Right lobe of liver (tissue), 6 donors: ENCODE data around the gene GPR180. TPM values are rescaled to one million over a fixed set of nuclear protein-coding genes. Genes with fewer than 3 reads are reported as not detected.
A peak's percentile ranks its signal among the peaks of the same experiment; 100 is the strongest.

ENCODE experiments used
- ATAC-seq, 4 donors: fragments of 200-7000 bp; cut with Tn5 transposase; one replicate each; pipeline ENCODE4 v1.9.1; 2020; ENCODE audit warnings: mild to moderate bottlenecking in 4 of 4, moderate library complexity in 4 of 4
- DNase-seq, 3 donors: peaks; one replicate each; pipeline ENCODE4 v3.0.0-alpha.2; 2020
- H3K27ac ChIP-seq, 3 donors: fragments of 200-600 bp; one replicate each; pipeline ENCODE4 v1.8.0; 2022
- H3K27me3 ChIP-seq, 2 donors: fragments of 200-600 bp; one replicate each; pipeline ENCODE4 v1.8.0; 2022
- H3K36me3 ChIP-seq, 4 donors: fragments of 200-600 bp; sonication (generic) in 1 of 4; one replicate each; pipeline versions ENCODE4 v1.5.1 to v1.8.0; 2017 to 2022; ENCODE audit warnings: control low read depth in 1 of 4
- H3K4me1 ChIP-seq, 4 donors: fragments of 200-600 bp; sonication (generic) in 1 of 4; one replicate each; pipeline versions ENCODE4 v1.5.1 to v1.8.0; 2017 to 2022; ENCODE audit warnings: control low read depth in 1 of 4
- H3K4me3 ChIP-seq, 3 donors: fragments of 200-600 bp; one replicate each; pipeline ENCODE4 v1.8.0; 2022
- H3K9me3 ChIP-seq, 4 donors: fragments of 200-600 bp; sonication (generic) in 1 of 4; one replicate each; pipeline versions ENCODE4 v1.5.1 to v1.8.0; 2017 to 2022; ENCODE audit warnings: control low read depth in 1 of 4
- POLR2A ChIP-seq: fragments of 450-650 bp; IDR thresholded peaks from one replicate; pipeline ENCODE4 v1.6.1; 2017; ENCODE audit warnings: antibody characterized with exemption, mild to moderate bottlenecking
- WGBS: methylation state at CpG from one replicate; pipeline ENCODE4 v1.1.6; 2018; ENCODE audit warnings: low coverage, low lambda C conversion rate; ENCODE audit not compliant: insufficient coverage; ENCODE audit errors: missing lambda C conversion rate; 5-methylcytosine and 5-hydroxymethylcytosine counted together
- intact Hi-C, 2 donors: fragments of 100-400 bp; cut with DNase I; formaldehyde crosslinking; loops; one replicate each; pipeline versions ENCODE4 v1.11.2 to v1.14.1; 2022
- total RNA-seq, 6 experiments: library from RNA; depleted of rRNA in 2 of 6; stranded (reverse); fragments of >200 nt in 2 of 6; fragmentation: NEBNext Ultra II Directional in 3 of 6; extraction: Animal tissue kit (Norgen Biotek cat#: 25700) in 3 of 6; gene quantifications; one replicate each; pipeline versions ENCODE4 v1.1.0 to v1.2.4, GENCODE V29; 2016 to 2023
- TF ChIP-seq, protein P1 (sequence below), 4 donors: fragments of 200-600 bp in 3 of 4; fragments of 450-650 bp in 1 of 4; IDR thresholded peaks; one replicate each; pipeline versions ENCODE4 v1.5.1 to v1.8.0; 2016 to 2022; ENCODE audit warnings: antibody characterized with exemption in 4 of 4, mild to moderate bottlenecking in 2 of 4
- donor health status: DM: no; HTN: yes; CAD: no.
- donor health status: DM: no; HTN: no; CAD: no.
- donor health status: DM: no; HTN: no; CAD: no.
- donor health status: DM: no; HTN: yes; CAD: no.
- donor health status: DM: no; HTN: yes; CAD: no.

Gene GPR180
- total RNA-seq, 6 experiments from 2014 or later: 4.1 to 7.9 (median 5.0) TPM

DNA sequence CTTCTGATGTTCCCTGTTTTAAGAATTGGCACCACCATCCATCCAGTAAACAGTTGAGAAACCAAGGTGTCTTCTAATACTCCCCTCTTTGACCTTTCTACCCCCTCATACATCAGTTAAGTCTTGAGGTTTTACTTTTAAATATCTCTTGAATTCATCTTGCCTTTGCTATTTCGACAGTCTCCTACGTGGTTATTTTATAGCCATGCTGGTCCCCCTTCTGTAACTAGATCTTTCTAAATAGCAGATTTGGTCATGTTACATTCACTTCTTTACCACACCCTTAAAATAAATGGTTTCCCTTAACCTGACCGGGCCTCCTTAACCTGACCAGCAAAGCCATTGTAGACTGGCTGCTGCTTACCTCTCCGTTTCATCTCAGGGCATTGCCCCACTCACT is 5.4 kb downstream of the GPR180 start:
- ATAC-seq: no peak
- no peaks in the 10 kb centered on the region for H3K27me3 ChIP-seq
- H3K36me3 ChIP-seq: no peaks in the 10 kb centered on the region
- peaks cover 0 to 9% (median 2%) of the 10 kb centered on the region in 4 donors for H3K4me1 ChIP-seq
- H3K9me3 ChIP-seq: no peaks in the 10 kb centered on the region
- no peak overlapping the region for H3K4me3 ChIP-seq
- no peak for DNase-seq
- WGBS: 84% methylated on average over 4 of the region's 4 CpGs
- no peak for TF ChIP-seq POLR2A
- TF ChIP-seq, protein P1, sequence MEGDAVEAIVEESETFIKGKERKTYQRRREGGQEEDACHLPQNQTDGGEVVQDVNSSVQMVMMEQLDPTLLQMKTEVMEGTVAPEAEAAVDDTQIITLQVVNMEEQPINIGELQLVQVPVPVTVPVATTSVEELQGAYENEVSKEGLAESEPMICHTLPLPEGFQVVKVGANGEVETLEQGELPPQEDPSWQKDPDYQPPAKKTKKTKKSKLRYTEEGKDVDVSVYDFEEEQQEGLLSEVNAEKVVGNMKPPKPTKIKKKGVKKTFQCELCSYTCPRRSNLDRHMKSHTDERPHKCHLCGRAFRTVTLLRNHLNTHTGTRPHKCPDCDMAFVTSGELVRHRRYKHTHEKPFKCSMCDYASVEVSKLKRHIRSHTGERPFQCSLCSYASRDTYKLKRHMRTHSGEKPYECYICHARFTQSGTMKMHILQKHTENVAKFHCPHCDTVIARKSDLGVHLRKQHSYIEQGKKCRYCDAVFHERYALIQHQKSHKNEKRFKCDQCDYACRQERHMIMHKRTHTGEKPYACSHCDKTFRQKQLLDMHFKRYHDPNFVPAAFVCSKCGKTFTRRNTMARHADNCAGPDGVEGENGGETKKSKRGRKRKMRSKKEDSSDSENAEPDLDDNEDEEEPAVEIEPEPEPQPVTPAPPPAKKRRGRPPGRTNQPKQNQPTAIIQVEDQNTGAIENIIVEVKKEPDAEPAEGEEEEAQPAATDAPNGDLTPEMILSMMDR (IDR thresholded peaks at IDR 0.05): no peak
- intact Hi-C loops: no loop called here
- no peak overlapping the region for H3K27ac ChIP-seq

DNA sequence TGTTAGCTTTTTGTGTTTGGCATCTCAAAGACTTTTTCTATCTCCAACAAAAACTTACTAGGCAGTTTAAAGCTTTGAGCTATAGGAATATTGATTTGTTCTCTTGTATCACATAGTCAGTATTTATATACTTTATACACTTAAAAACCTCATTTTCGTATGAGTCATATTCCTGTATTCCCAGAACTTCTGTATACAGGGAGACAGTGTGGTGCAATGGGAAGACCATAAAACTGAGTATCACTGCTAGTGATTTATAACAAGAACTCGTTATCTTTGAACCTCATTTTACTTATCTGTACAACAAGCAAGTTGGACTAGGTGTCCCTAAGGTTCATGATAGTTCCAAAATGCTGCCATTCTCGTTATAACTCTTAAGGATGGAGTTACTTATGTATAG is 6.3 kb downstream of the GPR180 start:
- Histone ChIP-seq H3K27me3 (no peaks in the 10 kb centered on the region), H3K27ac (peak overlapping the region in 2 of 3 donors; percentile 42 to 49), H3K9me3 (no peaks in the 10 kb centered on the region), H3K36me3 (no peaks in the 10 kb centered on the region), H3K4me3 (no peak overlapping the region), H3K4me1 (peaks cover 0 to 4% (median 0%) of the 10 kb centered on the region in 4 donors)
- ATAC-seq (no peak), DNase-seq (no peak)
- no peak for TF ChIP-seq POLR2A
- TF ChIP-seq, protein P1 (IDR thresholded peaks at IDR 0.05): no peak
- intact Hi-C loops: no loop called here
- WGBS: 52% methylated on average over 3 of the region's 3 CpGs

DNA sequence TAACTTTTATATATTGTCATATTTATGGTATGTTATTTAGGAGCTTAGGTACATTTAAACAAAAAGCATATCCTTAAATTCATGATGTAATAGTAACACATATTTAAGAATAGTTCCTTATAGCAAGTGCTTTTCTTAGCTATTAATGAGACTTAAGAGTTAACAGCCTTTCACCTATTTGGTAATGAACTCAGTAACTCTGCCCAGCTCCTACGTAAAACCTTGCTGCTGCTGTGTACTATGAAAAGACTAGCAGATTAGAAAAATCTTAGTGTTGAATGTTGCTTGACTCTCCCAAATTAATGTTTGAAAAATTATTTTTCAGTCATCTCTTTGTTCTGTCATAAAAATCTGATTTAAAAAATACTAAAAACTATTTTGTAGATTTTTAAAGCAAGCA is 6.9 kb downstream of the GPR180 start:
- DNase-seq (no peak), ATAC-seq (peak; percentile 63 to 88 (median 82))

DNA sequence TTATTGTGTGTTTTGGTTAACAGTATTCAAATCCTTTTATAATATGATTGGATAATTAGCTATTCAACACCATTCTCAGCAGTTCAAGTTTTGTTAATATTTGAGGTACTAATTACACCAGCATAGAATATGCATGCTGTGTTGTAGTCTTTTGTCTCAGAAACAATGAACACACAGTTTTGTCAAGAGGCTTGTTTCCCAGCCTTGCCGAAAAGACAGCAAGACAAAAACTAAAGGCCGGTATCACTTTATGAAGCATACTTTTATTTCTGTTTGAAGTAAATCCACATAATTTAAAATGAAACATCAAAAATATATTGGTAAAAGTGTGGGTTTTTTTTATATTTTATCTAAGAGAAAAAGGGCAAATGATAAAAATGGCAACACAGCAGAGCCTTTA is 7.5 kb downstream of the GPR180 start:
- H3K27ac ChIP-seq: peak overlapping the region; percentile 21 to 49 (median 42)
- peaks cover 0 to 3% (median 0%) of the 10 kb centered on the region in 4 donors for H3K4me1 ChIP-seq
- H3K4me3 ChIP-seq: no peak overlapping the region
- H3K9me3 ChIP-seq: no peaks in the 10 kb centered on the region
- WGBS: 36% methylated on average over 2 of the region's 2 CpGs
- H3K27me3 ChIP-seq: no peaks in the 10 kb centered on the region
- ATAC-seq (no peak), DNase-seq (no peak)
- no peaks in the 10 kb centered on the region for H3K36me3 ChIP-seq
- intact Hi-C loops: no loop called here
- no peak for TF ChIP-seq POLR2A
- TF ChIP-seq, protein P1 (IDR thresholded peaks at IDR 0.05): no peak

More for the DNA sequence above, 6.9 kb downstream of the GPR180 start:
- H3K27ac ChIP-seq: peak overlapping the region; percentile 21 to 49 (median 42)
- TF ChIP-seq, protein P1 (IDR thresholded peaks at IDR 0.05): no peak
- no peak for TF ChIP-seq POLR2A
- no peaks in the 10 kb centered on the region for H3K9me3 ChIP-seq
- intact Hi-C loops: no loop called here
- no peaks in the 10 kb centered on the region for H3K27me3 ChIP-seq
- no peaks in the 10 kb centered on the region for H3K36me3 ChIP-seq
- 24% methylated on average over 1 of the region's 1 CpG for WGBS
- H3K4me1 ChIP-seq: peaks cover 0 to 3% (median 0%) of the 10 kb centered on the region in 4 donors
- no peak overlapping the region for H3K4me3 ChIP-seq

DNA sequence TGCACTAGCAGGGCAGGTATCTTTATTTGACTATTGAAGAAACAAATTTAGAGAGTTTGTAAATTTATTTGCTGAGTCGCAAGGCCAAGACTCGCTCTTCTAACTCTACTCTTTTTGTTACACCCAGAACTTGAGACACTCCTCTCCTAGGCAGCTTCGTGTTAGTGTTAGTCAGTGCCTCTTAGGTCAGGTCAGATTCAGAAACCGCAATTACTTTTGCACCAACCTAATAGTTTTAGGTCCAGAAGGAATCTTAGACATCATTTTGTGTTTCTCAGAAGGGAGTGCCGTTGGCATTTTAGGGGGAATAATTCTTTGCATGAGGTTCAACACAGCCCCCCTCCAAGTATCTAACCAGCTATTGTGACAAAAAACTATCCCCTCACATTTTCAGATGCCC is 8.8 kb downstream of the GPR180 start:
- DNase-seq (no peak), ATAC-seq (no peak)
- H3K4me3 ChIP-seq: no peak overlapping the region
- H3K4me1 ChIP-seq: peaks cover 0 to 3% (median 0%) of the 10 kb centered on the region in 4 donors
- 90% methylated on average over 5 of the region's 5 CpGs for WGBS
- no peak overlapping the region for H3K27ac ChIP-seq
- intact Hi-C loops: loop anchor here in 1 of 2 donors (10.0 kb wide), 1 partner anchor 176 kb away; no protein-coding TSS in a partner anchor
- TF ChIP-seq, protein P1 (IDR thresholded peaks at IDR 0.05): no peak
- TF ChIP-seq POLR2A: no peak
- no peaks in the 10 kb centered on the region for H3K9me3 ChIP-seq
- H3K36me3 ChIP-seq: no peaks in the 10 kb centered on the region
- H3K27me3 ChIP-seq: no peaks in the 10 kb centered on the region
